Esophagus (tissue), 2 donors: ENCODE measurements around the gene CSN1S1. TPM values are rescaled to one million over a fixed set of nuclear protein-coding genes. Genes with fewer than 3 reads are reported as not detected.
"Not testable (repeated sequence)": the region's sequence is repeated elsewhere in the genome, so short reads cannot be mapped to it uniquely, and the experiment has no call there.

Experiments used
- H3K27ac ChIP-seq, 2 donors: one replicate each; pipeline ENCODE4 v1.5.1; 2013; ENCODE audit warnings: low read depth in 2 of 2, mild to moderate bottlenecking in 2 of 2, inconsistent platforms in 1 of 2, low read length in 1 of 2, moderate library complexity in 1 of 2
- H3K27me3 ChIP-seq, 2 donors: one replicate each; pipeline ENCODE4 v1.6.1; 2013; ENCODE audit warnings: low read length in 2 of 2, control low read depth in 1 of 2, mild to moderate bottlenecking in 1 of 2; ENCODE audit not compliant: insufficient read depth in 2 of 2, control insufficient read depth in 1 of 2
- H3K36me3 ChIP-seq, 2 donors: one replicate each; pipeline ENCODE4 v1.6.1; 2013; ENCODE audit warnings: low read length in 1 of 2; ENCODE audit not compliant: control insufficient read depth in 2 of 2, insufficient read depth in 2 of 2
- H3K4me1 ChIP-seq, 2 donors: one replicate each; pipeline ENCODE4 v1.6.1; 2013; ENCODE audit warnings: low read length in 1 of 2; ENCODE audit not compliant: control insufficient read depth in 2 of 2, insufficient read depth in 2 of 2
- H3K4me3 ChIP-seq, 2 donors: one replicate each; pipeline ENCODE4 v1.5.1; 2013; ENCODE audit warnings: low read length in 2 of 2, mild to moderate bottlenecking in 2 of 2, low read depth in 1 of 2, moderate library complexity in 1 of 2
- H3K9me3 ChIP-seq, 2 donors: one replicate each; pipeline ENCODE4 v1.6.1; 2013; ENCODE audit warnings: mild to moderate bottlenecking in 2 of 2, low read depth in 1 of 2, low read length in 1 of 2, moderate library complexity in 1 of 2; ENCODE audit not compliant: control insufficient read depth in 2 of 2, insufficient read depth in 1 of 2
- WGBS, 2 donors: extraction: QIAGEN DNeasy Blood & Tissue Kit; methylation state at CpG; one replicate each; pipeline ENCODE4 v1.1.7; 2013; 5-methylcytosine and 5-hydroxymethylcytosine counted together
- polyA plus RNA-seq, 2 donors: library from polyadenylated mRNA; stranded (reverse); fragments of 200-250 nt; gene quantifications; one replicate each; pipeline ENCODE4 v1.2.3, GENCODE V29; 2013
- donor health status: healthy with polysubstance abuse.
- donor health status: Bipolar disorder and iron deficiency.

Gene CSN1S1
- polyA plus RNA-seq, 2 donors: not detected

- WGBS, 2 donors: 50 to 52% methylated on average over 4 of the region's 4 CpGs
These were observed 10.0 kb upstream of the CSN1S1 start for GRCh38 chr4:69920874-69921273.

DNA sequence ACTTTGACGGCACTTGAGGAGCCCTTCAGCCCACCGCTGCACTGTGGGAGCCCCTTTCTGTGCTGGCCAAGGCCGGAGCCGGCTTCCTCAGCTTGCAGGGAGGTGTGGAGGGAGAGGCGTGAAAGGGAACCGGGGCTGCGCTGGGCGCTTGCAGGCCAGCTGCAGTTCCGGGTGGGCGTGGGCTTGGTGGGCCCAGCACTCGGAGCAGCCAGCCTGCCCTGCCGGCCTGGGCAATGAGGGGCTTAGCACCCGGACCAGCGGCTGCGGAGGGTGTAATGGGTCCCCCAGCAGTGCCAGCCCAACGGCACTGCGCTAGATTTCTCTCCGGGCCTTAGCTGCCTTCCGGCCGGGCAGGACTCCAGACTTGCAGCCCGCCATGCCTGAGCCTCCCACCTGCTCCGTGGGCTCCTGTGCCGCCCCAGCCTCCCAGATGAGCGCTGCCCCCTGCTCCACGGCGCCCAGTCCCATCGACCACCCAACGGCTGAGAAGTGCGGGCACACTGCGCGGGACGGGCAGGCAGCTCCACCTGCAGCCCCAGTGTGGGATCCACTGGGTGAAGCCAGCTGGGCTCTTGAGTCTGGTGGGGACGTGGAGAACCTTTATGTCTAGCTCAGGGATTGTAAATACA, 7.0 kb upstream of the CSN1S1 start:
- H3K4me3 ChIP-seq, H3K27me3 ChIP-seq, H3K4me1 ChIP-seq, H3K27ac ChIP-seq, H3K9me3 ChIP-seq, H3K36me3 ChIP-seq: not testable (repeated sequence)
- WGBS, 2 donors: 91 to 93% methylated on average over 33 of the region's 33 CpGs

More at GRCh38 chr4:69920874-69921273, 10.0 kb upstream of the CSN1S1 start:
- no peaks in the 10 kb centered on the region for H3K27me3 ChIP-seq
- H3K4me3 ChIP-seq: no peak overlapping the region
- no peak overlapping the region for H3K27ac ChIP-seq
- H3K9me3 ChIP-seq: no peaks in the 10 kb centered on the region
- no peaks in the 10 kb centered on the region for H3K36me3 ChIP-seq
- H3K4me1 ChIP-seq: no peaks in the 10 kb centered on the region

DNA sequence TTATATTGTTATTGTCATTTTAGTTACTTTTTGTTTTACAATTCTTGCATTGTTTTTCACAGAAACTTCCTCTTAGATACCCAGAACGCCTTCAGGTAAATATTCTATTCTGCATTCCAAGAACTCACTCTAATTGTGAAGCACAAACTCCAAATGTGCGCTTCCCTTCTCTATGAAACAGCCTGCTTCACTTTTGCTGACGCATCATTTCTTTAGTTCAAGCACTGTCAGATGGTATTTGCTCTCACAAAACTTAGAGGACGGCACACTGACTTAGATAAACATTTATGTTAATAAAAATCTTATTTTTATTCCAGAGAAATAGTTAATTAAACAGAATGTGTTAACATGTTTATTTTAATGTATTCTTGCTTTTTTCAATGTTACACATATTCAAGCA, 3.3 kb downstream of the CSN1S1 start:
- no peak overlapping the region for H3K4me3 ChIP-seq
- no peaks in the 10 kb centered on the region for H3K4me1 ChIP-seq
- no peaks in the 10 kb centered on the region for H3K36me3 ChIP-seq
- no peaks in the 10 kb centered on the region for H3K9me3 ChIP-seq
- WGBS, 2 donors: 59 to 64% methylated on average over 4 of the region's 4 CpGs
- no peak overlapping the region for H3K27ac ChIP-seq
- no peaks in the 10 kb centered on the region for H3K27me3 ChIP-seq

- no peaks in the 10 kb centered on the region for H3K27me3 ChIP-seq
- H3K4me1 ChIP-seq: no peaks in the 10 kb centered on the region
- no peak overlapping the region for H3K4me3 ChIP-seq
- H3K36me3 ChIP-seq: no peaks in the 10 kb centered on the region
- H3K27ac ChIP-seq: no peak overlapping the region
- H3K9me3 ChIP-seq: no peaks in the 10 kb centered on the region
These were observed 5.7 kb downstream of the CSN1S1 start for GRCh38 chr4:69936566-69936965.

DNA sequence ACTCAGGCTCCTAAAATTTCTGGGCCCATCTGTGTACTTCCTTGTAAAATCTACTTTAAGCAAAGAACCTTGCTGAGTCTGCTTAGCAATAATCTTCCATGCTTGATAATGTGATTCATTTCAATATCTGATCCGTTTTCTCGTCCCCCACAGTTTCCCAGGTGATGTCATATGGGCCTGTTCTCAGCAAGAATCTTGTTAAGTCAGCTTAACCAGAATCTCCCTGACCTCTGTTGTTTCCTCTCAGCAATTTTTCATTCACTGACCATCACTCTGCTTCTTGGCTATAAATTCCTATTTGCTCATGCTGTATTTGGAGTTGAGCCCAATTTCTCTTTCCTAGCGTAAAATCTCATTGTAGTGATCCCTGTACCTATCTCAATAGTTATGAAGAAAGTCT, 20.7 kb downstream of the CSN1S1 start:
- Histone ChIP-seq H3K36me3 (no peaks in the 10 kb centered on the region), H3K27ac (no peak overlapping the region), H3K4me3 (no peak overlapping the region), H3K4me1 (no peaks in the 10 kb centered on the region), H3K27me3 (no peaks in the 10 kb centered on the region), H3K9me3 (no peaks in the 10 kb centered on the region)
- WGBS, 2 donors: 74 to 76% methylated on average over 3 of the region's 3 CpGs

DNA sequence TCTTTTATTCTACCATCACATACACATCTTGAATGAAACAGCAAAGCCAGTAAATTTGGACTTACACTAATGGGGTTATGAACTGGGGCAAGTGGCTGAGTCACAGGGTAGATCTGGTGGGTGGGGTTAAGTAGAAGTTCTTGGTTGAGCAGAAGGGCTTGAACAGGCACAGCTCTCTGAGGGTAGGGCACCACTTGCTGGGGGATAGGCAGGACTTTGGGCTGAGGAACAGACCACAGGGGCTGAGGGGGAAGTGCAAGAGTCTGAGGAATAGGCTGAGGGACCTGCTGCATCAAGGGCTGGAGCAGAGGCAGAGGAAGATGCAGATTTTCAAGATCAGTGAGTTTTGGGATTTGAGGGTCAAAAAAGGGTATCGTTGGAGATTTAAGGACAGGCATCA, 26.3 kb downstream of the CSN1S1 start:
- H3K27ac ChIP-seq: no peak overlapping the region
- H3K4me3 ChIP-seq: no peak overlapping the region
- H3K4me1 ChIP-seq: no peaks in the 10 kb centered on the region
- 79 to 95% methylated on average over 1 of the region's 1 CpG for WGBS, 2 donors
- H3K9me3 ChIP-seq: no peaks in the 10 kb centered on the region
- H3K36me3 ChIP-seq: no peaks in the 10 kb centered on the region
- H3K27me3 ChIP-seq: no peaks in the 10 kb centered on the region

- Histone ChIP-seq H3K4me1 (no peaks in the 10 kb centered on the region), H3K9me3 (no peaks in the 10 kb centered on the region), H3K4me3 (no peak within 1 kb of the TSS), H3K36me3 (no peaks in the 10 kb centered on the region), H3K27me3 (no peaks in the 10 kb centered on the region), H3K27ac (no peak within 1 kb of the TSS)
- 85 to 97% methylated on average over 2 of the region's 2 CpGs for WGBS, 2 donors
These were observed 34.8 kb downstream of the CSN1S1 start, which contains the start of gene CSN2 for GRCh38 chr4:69965628-69966027. TSS of gene CSN2 (minus strand) at chr4:69965728. CDS start at chr4:69960995, 4,733 bp downstream.

DNA sequence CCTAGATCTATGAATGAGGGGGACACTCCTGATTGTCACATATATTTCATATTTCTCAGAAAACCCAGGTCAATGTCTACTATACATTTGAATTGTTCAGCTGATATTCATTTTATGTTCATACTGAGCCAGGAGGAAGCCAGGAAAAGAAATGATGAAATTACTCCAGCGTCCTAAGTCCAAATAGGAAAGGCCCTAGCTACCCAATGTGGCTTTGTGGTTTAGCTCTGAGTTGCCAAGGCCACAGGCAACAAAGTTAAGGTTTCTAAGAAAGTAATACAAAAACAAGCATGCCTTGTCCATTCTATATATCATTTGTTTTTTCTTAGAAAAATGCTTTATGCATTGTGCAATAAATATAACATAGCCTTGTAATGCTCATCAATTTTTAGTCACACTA, 39.2 kb downstream of the CSN1S1 start:
- Histone ChIP-seq H3K36me3 (no peaks in the 10 kb centered on the region), H3K4me3 (no peak overlapping the region)
- 47% methylated on average over 1 of the region's 1 CpG for WGBS, 2 donors

DNA sequence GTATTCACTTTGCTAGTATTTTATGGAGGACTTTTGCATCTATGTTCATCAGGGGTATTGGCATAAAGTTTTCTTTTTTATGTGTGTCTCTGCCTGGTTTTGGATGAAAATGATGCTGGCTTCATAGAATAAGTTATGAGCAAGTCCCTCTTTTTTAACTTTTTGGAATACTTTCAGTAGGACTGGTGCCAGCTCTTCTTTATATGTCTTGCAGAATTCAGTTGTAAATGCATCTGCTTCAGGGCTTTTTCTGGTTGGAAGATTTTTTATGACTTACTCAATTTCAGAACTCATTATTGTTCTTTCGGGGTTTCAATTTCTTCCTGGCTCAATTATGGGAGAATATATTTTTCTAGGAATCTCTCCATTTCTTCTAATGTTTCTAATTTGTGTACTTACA, 43.8 kb downstream of the CSN1S1 start:
- Histone ChIP-seq H3K36me3 (no peaks in the 10 kb centered on the region), H3K27ac (no peak overlapping the region)
- WGBS, 2 donors: 45 to 53% methylated on average over 1 of the region's 1 CpG

More for the DNA sequence above, 39.2 kb downstream of the CSN1S1 start:
- Histone ChIP-seq H3K27ac (no peak overlapping the region), H3K4me1 (no peaks in the 10 kb centered on the region), H3K9me3 (no peaks in the 10 kb centered on the region), H3K27me3 (no peaks in the 10 kb centered on the region)

DNA sequence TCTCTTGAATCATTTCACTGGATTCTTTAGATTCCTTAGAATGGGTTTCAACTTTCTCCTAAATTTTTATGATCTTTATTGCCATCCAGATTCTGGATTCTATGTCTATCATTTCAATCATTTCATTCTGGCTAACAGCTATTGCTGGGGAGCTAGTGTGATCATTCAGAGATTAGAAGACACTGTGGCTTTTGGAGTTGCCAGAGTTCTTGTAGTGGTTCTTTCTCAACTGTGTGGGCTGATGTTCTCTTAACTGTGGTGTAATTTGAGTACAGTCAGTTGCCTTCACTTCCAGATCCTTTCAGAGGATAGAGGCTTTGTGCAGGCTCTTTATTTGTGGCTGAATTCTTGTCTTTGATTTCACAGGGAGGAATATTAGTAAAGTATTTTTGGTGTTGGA, 46.7 kb downstream of the CSN1S1 start:
- no peaks in the 10 kb centered on the region for H3K27me3 ChIP-seq
- no peaks in the 10 kb centered on the region for H3K4me1 ChIP-seq
- H3K9me3 ChIP-seq: no peaks in the 10 kb centered on the region
- H3K36me3 ChIP-seq: no peaks in the 10 kb centered on the region
- no peak overlapping the region for H3K4me3 ChIP-seq
- no peak overlapping the region for H3K27ac ChIP-seq

More for the DNA sequence above, 43.8 kb downstream of the CSN1S1 start:
- Histone ChIP-seq H3K9me3 (no peaks in the 10 kb centered on the region), H3K4me1 (no peaks in the 10 kb centered on the region), H3K4me3 (no peak overlapping the region), H3K27me3 (no peaks in the 10 kb centered on the region)
